GM19452 (cell line): ENCODE measurements around the gene MST1.
A peak's percentile ranks its signal among the peaks of the same experiment; 100 is the strongest.

Source experiments
- ATAC-seq: cut with Tn5 transposase; IDR thresholded peaks from one replicate; pipeline ENCODE4 v1.9.1; 2021; ENCODE audit not compliant: unreplicated experiment

The MST1 gene

GRCh38 chr3:49680493-49681231 lies 8.6 kb downstream of the MST1 start:
- no peak for ATAC-seq

- no peak for ATAC-seq
Measured at GRCh38 chr3:49675912-49676311, 13.4 kb downstream of the MST1 start.

GRCh38 chr3:49674497-49674983 lies 14.7 kb downstream of the MST1 start:
- ATAC-seq = peak; percentile 28

GRCh38 chr3:49673715-49674496 lies 15.4 kb downstream of the MST1 start, which contains the start of gene APEH:
APEH (plus strand) TSS chr3:49674351; CDS start chr3:49674402, 51 bp downstream.
- peak; percentile 78 for ATAC-seq

GRCh38 chr3:49673121-49673714 lies 16.1 kb downstream of the MST1 start:
- no peak for ATAC-seq

- no peak for ATAC-seq
Measured at GRCh38 chr3:49671291-49672288, 17.7 kb downstream of the MST1 start.

GRCh38 chr3:49670940-49671290 lies 18.4 kb downstream of the MST1 start:
- no peak for ATAC-seq

- no peak for ATAC-seq
Measured at GRCh38 chr3:49669352-49669751, 19.9 kb downstream of the MST1 start.

GRCh38 chr3:49668861-49669260 lies 20.4 kb downstream of the MST1 start:
- ATAC-seq = no peak

- no peak for ATAC-seq
Measured at GRCh38 chr3:49668414-49668797, 20.9 kb downstream of the MST1 start.

GRCh38 chr3:49667701-49668413 lies 21.4 kb downstream of the MST1 start:
- ATAC-seq = no peak

- ATAC-seq = no peak
Measured at GRCh38 chr3:49666592-49666991, 22.7 kb downstream of the MST1 start.

- ATAC-seq = no peak
Measured at GRCh38 chr3:49665822-49666519, 23.3 kb downstream of the MST1 start.

- ATAC-seq = no peak
Measured at GRCh38 chr3:49664300-49664699, 25.0 kb downstream of the MST1 start.

GRCh38 chr3:49663831-49664230 lies 25.4 kb downstream of the MST1 start:
- ATAC-seq = no peak

GRCh38 chr3:49662720-49663413 lies 26.4 kb downstream of the MST1 start:
- ATAC-seq = no peak

GRCh38 chr3:49662021-49662420 lies 27.3 kb downstream of the MST1 start:
- no peak for ATAC-seq

- ATAC-seq = no peak
Measured at GRCh38 chr3:49661281-49661680, 28.0 kb downstream of the MST1 start.

GRCh38 chr3:49659756-49660155 lies 29.5 kb downstream of the MST1 start:
- no peak for ATAC-seq
